GM18868 (cell line): ENCODE results near the gene FKBP1A.
"Not testable (repeated sequence)": the region's sequence is repeated elsewhere in the genome, so short reads cannot be mapped to it uniquely, and the experiment has no call there.

Experiments used
- ATAC-seq: cut with Tn5 transposase; IDR thresholded peaks from one replicate; pipeline ENCODE4 v1.9.1; 2021; ENCODE audit warnings: mild to moderate bottlenecking, moderate library complexity; ENCODE audit not compliant: unreplicated experiment

Gene FKBP1A

DNA sequence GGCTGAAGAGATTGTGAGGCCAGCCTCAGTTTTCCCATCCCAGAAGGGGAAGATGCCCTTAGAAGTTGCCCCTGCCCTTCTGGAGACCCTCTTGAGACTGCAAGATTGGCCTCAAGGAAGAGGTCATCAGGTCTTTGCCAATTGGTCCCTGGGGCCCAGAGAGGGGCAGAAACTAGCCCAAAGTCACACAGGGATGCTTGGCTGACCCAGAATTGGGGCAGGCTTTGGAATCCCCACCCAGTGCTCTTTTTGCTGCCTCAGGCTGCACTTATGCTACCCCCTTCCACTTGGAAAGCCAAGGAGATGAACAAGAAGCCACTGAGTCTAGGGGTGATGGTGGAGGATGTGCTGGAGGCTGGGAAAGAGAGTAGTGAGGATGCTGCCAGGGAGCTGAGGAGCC, 24.9 kb upstream of the FKBP1A start:
- no peak for ATAC-seq

DNA sequence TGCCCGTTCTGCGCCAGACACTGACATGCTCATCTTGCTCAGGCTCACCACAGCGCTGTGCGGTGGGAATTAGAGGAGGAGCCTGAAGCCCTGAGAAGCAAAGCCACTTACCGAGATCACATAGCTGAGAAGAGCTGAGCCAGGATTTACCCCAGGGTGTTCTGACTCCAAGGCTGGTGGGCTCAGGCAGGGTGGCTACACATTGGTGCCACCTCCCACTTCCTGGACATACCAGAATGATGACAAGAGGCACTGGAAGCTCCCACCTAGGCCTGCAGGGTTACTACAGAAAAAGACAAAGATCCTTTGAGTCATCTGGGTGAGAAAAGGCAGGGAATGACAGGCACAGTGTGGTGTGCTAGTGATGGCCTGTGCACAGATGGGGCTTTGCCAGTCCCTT, 24.4 kb upstream of the FKBP1A start:
- ATAC-seq, result no peak

DNA sequence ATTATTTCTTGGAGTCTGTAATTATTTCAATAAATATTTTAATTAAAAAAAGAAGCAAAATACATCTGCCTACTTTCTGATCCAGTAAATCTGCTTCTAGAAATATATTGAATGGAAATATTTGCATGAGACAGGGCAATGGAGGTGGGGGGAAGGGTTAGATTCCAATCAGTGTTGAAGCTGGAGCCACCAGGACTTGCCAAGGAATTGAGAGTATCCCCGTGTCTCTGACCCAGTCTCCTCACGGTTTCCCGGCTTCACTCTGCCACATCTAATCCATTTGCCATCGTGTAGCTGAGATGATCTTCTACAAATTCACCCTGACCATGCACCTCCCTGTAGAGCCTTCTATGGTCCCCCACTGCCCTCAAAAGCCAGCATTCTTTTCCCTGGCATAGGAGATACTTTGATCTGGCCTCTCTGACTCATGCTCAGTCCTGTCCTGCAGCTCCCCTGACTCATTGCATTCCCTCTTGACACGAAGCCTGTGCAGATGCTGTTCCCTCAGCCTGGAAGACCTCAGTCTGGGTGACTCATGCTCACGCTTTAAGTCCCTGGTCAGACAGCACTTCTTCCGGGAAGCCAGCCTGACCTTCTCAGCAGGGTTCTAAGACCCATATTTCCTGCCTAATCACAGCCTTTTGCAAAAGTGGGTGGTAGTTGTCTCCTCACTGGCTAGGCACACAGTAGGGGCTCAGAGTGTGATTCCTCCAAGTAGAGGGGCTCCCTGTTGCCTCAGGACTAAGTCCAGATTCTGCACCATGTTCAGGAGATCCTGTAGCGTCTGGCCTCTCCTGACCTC, 23.0 kb upstream of the FKBP1A start:
- no peak for ATAC-seq

DNA sequence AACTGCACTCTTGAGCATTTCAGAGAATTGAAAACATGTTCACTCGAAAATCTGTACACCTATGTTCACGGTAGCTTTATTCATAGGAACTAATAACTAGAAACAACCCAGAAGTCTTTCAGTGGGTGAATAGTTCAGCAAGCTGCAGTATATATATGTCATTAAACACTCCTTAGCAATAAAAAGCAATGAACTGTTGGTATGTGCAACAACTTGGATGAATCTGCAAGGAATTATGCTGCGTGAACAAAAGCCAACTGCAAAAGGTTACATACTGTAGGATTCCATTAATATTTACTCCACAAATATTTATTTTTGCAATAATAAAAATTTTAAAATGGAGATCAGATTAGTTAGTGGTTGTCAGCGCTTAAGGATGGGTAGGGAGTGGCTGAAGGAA, 22.1 kb upstream of the FKBP1A start:
- ATAC-seq, result no peak

DNA sequence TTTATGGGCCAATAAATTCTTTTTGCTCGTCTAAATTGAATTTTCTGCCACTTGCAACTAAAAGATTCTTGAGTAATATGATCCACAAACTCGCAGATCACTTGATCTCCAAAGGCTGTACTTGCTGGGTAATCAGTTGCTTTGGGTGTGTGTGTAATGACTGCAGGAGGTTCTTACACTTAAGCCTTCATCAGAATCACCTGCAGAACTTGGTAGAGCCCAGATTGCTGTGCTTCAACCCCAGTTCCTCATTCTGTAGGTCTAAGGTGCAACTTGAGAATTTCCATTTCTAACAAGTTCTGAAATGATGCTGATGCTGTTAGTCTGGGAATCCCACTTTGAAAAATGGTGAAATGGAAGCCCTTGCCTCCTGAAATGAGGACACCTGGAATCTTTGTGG, 12.9 kb upstream of the FKBP1A start:
- ATAC-seq, result no peak

DNA sequence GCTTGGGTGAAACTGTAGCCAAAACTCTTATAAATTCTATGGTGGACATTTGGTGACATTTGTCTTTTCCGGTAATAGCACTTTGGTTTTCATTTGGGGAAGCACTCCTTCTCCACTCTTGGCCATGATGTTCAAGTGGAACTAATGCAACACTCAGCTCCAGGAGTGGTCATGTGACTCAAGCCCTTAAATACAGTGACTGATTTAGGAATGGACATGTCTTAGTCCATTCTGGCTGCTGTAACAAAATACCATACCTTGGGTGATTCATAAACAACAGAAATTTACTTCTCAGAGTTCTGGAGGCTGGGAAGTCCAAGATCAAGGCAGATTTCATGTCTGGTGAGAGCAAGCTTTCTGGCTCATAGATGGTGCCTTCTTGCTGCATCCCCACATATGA, 10.8 kb upstream of the FKBP1A start:
- no peak for ATAC-seq

DNA sequence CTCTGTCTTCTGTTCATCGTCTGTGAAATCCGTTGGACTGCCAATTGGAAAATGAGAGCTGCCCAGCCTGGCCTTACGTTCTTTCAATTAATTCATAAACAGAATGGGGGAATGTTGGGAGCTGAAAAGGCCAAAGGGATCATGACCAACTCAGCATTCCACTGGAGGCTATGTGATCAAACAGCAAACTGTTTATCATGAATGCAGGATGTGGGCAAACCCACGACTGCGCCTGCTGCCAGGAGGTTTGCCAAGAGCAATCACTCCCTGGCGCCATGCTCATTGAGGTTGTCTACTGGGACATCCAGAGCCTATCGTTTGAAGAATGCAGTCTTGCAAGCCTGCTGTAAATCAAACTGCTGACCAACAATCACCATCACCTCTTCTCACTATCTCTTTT, 9.3 kb upstream of the FKBP1A start:
- no peak for ATAC-seq

DNA sequence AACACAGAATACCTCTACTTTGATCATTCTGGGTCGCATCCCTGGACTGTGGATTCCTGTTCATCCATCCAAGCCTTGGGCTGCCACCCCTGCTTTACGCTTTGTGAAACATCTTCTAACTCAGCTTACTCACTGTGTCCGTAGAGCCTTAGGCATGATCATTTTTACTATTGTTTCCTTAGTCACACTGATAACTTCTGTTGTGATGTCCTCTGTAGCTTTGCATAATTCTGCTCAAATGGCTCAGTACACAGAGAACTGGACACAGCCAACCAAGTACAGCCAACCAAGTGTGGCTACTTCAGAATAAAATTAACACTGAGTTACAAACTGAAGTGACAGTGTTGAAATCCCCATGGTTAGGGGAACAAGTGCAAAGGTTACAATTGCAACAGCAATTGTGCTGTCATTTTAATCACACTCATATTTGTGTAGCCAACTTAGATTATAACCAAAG, 8.6 kb upstream of the FKBP1A start:
- ATAC-seq, result no peak

DNA sequence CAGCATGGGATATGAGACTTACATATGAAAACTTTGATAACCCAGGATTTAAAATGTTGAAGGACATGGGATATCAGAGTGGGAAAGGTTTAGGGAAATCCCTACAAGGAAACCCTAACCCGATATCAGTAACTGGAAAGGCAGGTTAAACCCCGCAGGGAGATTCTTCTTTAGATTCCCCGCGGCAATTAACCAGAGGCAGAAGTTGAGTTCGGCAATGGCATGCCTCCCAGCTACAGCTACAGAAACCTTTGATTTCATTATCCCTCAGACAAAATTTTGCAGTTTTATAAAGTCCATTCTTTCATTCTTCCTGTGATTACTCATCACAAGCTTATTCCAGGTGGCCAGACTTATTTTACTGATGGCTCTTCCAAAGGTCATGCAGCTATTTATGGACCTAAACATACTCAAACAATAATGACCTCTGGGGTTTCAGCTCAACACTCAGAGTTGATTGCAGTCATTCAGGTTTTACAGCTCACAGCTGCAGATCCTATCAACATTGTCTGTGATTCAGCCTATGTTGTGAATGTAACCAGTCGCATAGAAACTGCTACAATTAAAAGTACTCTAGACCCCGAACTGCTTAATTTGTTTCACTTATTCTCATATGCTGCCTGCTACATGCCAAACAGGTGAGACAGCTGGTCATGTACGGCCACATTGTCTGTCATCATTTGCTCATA, 7.0 kb upstream of the FKBP1A start:
- not testable (repeated sequence) for ATAC-seq

DNA sequence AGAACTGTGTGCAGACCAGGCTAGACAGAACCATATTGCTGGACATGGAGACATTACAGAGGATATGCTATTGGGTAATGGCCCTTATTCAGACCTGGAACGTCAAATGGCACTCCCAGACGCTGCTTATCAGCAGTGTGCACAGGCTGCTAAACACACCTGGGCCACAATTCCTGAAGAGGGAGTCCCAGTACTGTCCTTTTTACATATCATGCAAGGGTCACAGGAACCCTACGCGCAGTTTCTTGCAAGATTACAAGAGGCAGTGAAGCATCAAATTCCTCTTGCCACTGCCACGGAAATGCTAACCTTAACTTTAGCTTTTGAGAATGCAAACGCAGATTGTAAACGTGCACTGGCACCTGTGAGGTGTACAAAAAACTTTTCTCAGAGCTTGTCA, 5.3 kb upstream of the FKBP1A start:
- not testable (repeated sequence) for ATAC-seq

DNA sequence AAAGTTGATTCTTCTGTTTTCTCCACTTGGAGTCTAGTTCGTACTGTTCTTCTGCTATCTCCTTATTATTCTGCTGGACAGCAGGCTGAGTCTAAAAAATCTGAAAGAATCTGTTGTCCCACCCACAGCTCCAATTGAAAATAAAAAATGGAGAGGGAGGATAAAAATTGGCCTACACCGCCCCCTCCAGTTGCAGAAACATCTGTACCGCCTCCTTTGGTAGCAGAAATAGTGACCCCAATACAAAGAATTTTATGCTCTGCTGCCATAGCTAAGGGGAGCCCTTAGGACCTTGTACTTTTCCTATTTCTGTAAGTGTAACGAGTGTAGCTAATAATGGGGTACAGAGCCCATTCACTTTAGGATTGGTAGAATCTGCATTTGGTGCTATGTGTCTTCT, 4.9 kb upstream of the FKBP1A start:
- no peak for ATAC-seq

DNA sequence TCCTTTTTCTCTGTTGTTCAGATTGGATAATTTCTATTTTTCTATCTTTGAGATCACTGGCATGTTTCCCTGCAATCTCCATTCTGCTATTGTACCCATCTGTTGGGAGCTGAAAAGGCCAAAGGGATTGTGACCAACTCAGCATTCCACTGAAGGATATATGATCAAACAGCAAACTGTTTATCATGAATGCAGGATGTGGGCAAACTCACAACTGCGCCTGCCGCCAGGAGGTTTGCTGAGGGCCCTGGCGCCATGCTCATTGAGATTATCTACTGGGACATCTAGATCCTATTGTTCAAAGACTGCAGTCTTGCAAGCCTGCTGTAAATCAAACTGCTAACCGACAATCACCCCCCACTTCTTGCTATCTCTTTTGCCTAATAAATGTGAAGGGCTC, 3.8 kb upstream of the FKBP1A start:
- no peak for ATAC-seq

DNA sequence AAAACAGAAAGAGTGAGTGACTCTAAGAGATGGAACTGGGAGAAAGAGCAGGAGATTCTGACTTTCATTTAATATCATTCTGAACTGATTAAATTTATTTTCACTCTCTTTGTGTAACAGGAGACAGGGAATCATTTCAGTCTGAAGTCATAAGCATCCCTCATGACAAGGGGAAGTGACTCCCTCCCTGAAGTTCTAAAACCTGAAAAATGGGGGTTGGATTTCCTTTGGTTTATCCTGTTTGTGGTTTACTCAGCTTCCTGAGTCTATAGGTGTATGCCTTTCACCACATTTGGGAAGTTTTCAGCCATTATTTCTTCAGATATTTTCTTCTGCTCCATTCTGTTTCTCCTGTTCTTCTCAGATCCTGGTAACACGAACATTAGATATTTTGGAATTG, 3.4 kb upstream of the FKBP1A start:
- no peak for ATAC-seq

DNA sequence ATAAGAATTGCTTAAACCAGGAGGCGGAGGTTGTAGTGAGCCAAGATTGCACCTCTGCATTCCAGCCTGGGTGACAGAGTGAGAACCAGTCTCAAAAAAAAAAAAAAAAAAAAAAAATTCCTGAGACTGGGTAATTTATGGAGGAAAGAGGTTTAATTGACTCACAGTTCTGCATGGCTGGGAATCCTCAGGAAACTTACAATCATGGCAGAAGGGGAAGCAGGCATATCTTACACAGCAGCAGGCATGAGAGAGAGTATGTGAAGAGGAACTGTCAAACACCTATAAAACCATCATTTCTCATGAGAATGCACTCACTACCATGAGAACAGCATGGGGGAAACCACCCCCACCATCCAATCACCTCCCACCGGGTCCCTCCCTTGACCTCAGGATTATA, 1.8 kb upstream of the FKBP1A start:
- no peak for ATAC-seq

DNA sequence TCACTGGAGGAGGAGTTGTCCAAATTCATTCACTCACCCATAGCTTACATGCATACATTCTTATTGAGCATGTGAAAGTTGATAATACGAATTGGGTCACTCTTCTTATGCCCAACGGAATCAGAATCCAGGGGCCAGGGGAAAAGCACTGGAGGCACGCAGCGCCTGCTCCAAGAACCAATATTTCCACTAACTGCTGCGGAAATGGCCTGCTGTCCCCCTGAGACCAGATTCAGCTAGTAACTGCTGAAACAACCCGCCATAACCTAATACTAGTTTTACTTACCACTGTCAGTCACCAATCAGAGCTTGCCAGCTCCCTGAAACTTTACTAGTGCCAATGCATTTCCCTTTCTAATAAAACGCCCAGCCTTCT, 641 bp upstream of the FKBP1A start:
- no peak for ATAC-seq

DNA sequence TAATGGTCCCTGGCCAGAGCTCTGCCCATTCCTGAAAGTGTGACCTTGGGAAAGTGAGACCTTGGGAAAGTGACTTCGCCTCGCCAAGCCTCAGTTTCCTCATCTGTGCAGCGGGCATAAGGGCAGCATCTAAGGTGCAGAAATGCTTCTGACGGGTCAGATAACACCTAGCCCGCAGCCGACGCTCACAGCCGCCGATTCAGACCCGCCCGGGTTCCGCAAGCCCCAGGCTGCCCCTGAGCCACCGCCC, 486 bp downstream of the FKBP1A start:
- ATAC-seq, result peak; percentile 15

DNA sequence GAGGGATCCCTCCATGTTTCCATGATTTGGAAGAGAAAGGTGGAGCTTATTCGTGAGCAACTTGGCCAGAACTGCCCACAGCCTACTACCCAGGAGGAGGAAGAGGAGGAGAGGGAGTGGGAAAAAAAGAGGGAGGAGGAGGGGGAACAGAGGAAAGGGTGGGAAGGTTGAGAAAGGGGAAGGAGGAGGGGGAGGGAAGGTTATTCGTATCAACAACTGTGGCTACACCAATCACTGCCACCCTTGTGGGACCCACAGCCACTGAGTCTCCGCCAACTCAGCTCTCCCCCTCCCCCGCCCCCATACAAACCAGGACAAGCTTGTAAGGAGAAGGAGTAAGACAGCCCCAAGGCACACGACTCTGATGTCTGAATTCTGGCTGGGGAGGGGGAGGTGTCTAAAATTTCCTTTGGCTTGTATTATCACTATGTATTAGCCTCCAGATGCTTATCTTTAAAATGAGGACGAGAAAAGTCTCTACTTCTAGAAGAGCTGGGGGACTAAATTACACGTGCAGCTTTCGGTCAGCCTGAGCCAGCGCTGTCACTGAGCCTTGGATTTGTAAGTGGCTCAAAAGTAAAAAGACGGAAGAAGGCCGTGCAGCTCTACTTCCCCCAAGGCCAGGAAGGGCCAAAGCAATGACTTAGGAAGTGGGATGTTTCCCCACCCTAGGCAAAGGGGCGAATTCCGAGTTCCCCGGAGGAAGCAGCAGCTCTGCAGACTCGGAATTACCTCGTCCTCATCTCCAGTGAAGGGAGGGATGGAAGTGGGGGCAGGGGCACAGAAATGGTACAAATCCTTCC, 1.0 kb downstream of the FKBP1A start:
- ATAC-seq, result no peak

DNA sequence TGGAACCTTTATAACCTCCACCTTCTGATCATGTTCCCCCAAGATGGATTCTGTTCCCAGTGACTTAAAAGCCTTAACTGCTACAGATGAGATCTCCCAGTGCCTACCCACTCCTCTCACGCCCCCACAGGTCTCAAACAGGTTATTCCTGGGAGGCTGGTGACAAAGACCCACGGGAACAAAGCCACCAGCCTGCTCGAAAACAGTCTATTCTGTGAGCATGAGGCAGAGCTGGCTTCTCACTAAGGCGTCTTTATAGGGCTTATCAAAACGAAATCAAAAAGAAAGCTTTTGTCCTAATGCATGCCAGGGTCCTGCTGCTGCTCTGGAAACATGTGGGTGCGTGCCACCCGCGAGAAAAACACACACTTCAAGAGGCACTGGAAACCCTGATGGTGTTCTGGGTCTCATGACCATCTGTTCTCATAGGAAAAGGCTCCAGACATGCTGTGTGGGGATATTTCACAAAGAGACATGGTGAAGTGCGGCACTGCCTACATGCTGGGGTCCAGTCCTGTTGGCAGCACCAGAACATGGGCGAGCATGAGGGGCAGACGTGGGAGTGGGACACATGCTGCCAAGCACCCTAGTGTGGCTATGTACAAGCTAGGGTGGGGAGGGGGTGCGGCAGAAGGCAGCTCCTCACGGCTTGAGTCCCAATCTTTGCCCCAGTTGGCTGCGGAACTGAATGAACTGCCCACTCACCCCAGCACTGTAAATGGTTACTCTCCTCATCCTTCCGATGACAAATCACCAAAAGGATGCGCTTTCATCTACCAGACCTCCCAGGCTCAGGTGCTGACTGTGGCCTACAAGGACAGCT, 2.1 kb downstream of the FKBP1A start:
- ATAC-seq, result no peak

DNA sequence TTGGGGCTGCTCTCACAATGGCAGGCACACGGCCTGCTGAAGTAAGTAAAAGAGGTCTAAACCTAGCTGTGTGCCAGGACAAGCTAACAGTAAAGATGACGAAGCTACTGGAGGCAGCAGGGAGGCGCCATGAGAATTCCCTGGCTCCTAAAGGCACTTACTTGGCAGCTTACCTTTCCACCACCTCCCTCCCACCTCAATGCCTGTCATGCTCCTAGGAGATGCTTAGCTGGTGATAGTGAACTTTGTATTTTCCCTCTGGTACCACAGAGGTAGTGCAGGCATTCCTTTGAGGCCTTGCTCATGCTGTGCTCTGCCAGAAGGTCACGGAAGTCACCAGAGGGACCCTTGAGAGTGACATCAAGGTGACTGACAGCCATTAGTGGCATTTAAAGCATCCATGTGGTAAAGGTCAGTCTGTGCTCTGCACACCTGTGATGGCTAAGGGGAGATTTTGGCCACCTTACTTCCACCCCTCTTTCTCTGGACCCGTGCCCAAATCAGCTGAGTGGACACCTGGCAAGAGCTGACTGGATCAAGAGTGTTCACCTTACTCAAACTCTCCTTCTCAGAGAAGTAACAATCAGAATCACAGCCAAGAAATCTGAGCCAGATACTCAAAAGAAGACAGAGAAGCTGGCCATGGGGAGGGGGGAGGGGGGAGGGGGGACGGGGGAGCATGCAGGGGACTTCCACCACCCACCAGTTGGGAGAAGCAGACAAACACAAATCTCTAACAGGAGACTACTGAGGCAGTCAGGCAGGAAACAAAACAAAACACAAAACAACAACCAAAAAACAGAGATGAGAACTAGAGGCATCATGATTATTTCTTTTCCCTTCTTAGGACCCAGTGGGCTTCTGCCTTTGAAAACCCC, 2.9 kb downstream of the FKBP1A start:
- ATAC-seq, result no peak

DNA sequence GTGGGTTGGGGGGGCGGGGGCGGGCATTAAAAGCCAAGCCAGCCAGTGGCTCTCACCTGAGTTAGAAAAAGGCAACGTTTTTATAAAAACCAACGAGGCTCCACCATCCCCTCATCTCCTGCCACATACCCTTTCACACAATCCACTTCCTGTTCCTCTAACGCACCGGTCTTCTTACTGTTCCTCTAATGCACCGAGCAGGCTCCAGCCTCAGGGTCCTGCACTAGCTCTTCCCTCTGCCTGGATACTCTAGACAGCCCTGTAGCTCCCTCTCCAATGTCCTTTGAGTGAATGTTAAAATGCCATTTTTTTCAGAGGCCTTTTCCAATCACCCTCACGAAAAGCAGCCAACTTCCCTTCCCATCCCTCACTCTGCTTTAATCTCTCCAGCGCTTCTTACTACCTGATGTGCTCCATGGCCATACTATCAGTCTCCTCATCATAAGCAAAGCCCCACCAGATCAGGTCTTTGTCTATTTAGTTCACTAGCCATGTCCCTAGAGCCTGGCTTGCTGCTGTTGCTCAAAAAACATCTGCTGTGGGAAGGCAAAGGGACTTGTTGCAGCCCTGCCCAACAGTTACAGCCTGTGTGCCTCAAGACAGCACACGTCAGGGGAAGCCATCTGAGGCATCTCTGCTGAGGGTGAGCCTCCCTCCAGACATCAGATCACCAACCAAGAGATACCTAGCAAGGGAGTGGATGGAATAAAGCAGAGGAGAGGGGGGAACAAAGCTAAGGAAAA, 3.9 kb downstream of the FKBP1A start:
- ATAC-seq, result no peak
